Caco-2 (cell line): ENCODE results near the gene MLN. TPM values are rescaled to one million over a fixed set of nuclear protein-coding genes. Genes with fewer than 3 reads are reported as not detected.
A peak's percentile ranks its signal among the peaks of the same experiment; 100 is the strongest.

ENCODE experiments used
- Bru-seq: library from RNA; stranded (reverse); fragments of 400-500 nt; gene quantifications from one replicate; lab custom pipeline; 2021; lab: Mats Ljungman, UMichigan
- BruChase-seq, 2 experiments: library from RNA; stranded (reverse); fragments of 400-500 nt; gene quantifications; one replicate each; lab custom pipeline; 2021; lab: Mats Ljungman, UMichigan
- BruUV-seq: library from RNA; stranded (reverse); fragments of 400-500 nt; replicated peaks from 2 replicates; lab custom pipeline; 2021; lab: Mats Ljungman, UMichigan
- CTCF ChIA-PET: fragments of 300-600 bp; sonication (Branson Sonifier 250); formaldehyde crosslinking; loops from one replicate; lab custom pipeline; 2022; ENCODE audit warnings: antibody characterized with exemption; lab: Charles Lee
- POLR2A ChIA-PET: fragments of 300-600 bp; sonication (Branson Sonifier 250); formaldehyde crosslinking; loops from one replicate; lab custom pipeline; 2022; ENCODE audit warnings: antibody characterized with exemption; lab: Charles Lee
- DNase-seq, 2 experiments: peaks; one replicate each; pipeline versions ENCODE4 v3.0.0 to v3.0.0-alpha.2; 2020 to 2022
- H3K27me3 ChIP-seq: replicated peaks from 2 replicates; pipeline ENCODE4 v1.6.0; 2011; ENCODE audit warnings: low read length; ENCODE audit not compliant: control insufficient read depth, insufficient read depth
- H3K36me3 ChIP-seq: 2 replicates; pipeline ENCODE4 v1.5.1; 2011; ENCODE audit warnings: low read length; ENCODE audit not compliant: control insufficient read depth, insufficient read depth
- H3K4me1 ChIP-seq: fragments of 250-450 bp; sonication (Bioruptor Pico); 2 replicates; pipeline ENCODE4 v1.5.1; 2020; ENCODE audit warnings: mild to moderate bottlenecking
- H3K4me3 ChIP-seq: 2 replicates; pipeline ENCODE4 v1.5.1; 2011; ENCODE audit warnings: low read depth, mild to moderate bottlenecking, control low read depth, low read length
- H3K9me3 ChIP-seq: fragments of 250-450 bp; sonication (Bioruptor Pico); 2 replicates; pipeline ENCODE4 v1.5.1; 2020; ENCODE audit warnings: mild to moderate bottlenecking, moderate library complexity
- H3K27ac Mint-ChIP-seq: one replicate; pipeline ENCODE4 v1.8.0; 2022; ENCODE audit warnings: mixed read lengths; ENCODE audit not compliant: unreplicated experiment
- H3K27me3 Mint-ChIP-seq: one replicate; pipeline ENCODE4 v1.8.0; 2022; ENCODE audit warnings: mixed read lengths; ENCODE audit not compliant: insufficient read depth, unreplicated experiment
- H3K36me3 Mint-ChIP-seq: one replicate; pipeline ENCODE4 v1.8.0; 2022; ENCODE audit warnings: mild to moderate bottlenecking, mixed read lengths; ENCODE audit not compliant: insufficient read depth, unreplicated experiment
- H3K4me1 Mint-ChIP-seq: one replicate; pipeline ENCODE4 v1.8.0; 2022; ENCODE audit warnings: low read depth, mixed read lengths; ENCODE audit not compliant: unreplicated experiment
- H3K4me3 Mint-ChIP-seq: one replicate; pipeline ENCODE4 v1.8.0; 2022; ENCODE audit warnings: mild to moderate bottlenecking, moderate library complexity, mixed read lengths; ENCODE audit not compliant: unreplicated experiment
- H3K9me3 Mint-ChIP-seq: one replicate; pipeline ENCODE4 v1.8.0; 2022; ENCODE audit warnings: mixed read lengths; ENCODE audit not compliant: unreplicated experiment
- CTCF ChIP-seq, 2 experiments: fragments of 200-600 bp in 1 of 2; IDR thresholded peaks; 1 replicate in 1 of 2; 2 replicates in 1 of 2; pipeline versions ENCODE4 v1.5.1 to v1.8.0; 2011 to 2022; ENCODE audit warnings: antibody characterized with exemption in 1 of 2, control low read depth in 1 of 2, inconsistent platforms in 1 of 2, low read depth in 1 of 2, low read length in 1 of 2, mild to moderate bottlenecking in 1 of 2, moderate library complexity in 1 of 2; ENCODE audit not compliant: insufficient read depth in 1 of 2, severe bottlenecking in 1 of 2, unreplicated experiment in 1 of 2
- intact Hi-C: fragments of 100-400 bp; cut with micrococcal nuclease; formaldehyde crosslinking; loops from one replicate; pipeline ENCODE4 v1.10.0; 2022; ENCODE audit not compliant: unreplicated experiment
- long read RNA-seq: library from polyadenylated mRNA; stranded (forward); transcript quantifications from one replicate; pipeline ENCODE4 v2.0.0, GENCODE V29; 2022
- total RNA-seq: library from RNA; stranded (reverse); gene quantifications from 2 replicates; pipeline ENCODE4 v1.2.3, GENCODE V29; 2022

The MLN gene
- total RNA-seq (not detected in 2 replicates), Bru-seq, nascent RNA (percentile 18 among the genes with signal in this experiment), BruChase-seq, experiment 1, labeled RNA remaining after a 2-hour chase (percentile 8 among the genes with signal in this experiment), BruChase-seq, experiment 2, labeled RNA remaining after a 6-hour chase (percentile 13 among the genes with signal in this experiment)
- long read RNA-seq, result 0 reads

- Histone ChIP-seq H3K36me3 (no peaks in the 10 kb centered on the region), H3K4me3 (no peak within 1 kb of the TSS), H3K27me3 (no peaks in the 10 kb centered on the region; the same call in none of the 2 replicates), H3K9me3 (no peaks in the 10 kb centered on the region), H3K4me1 (no peaks in the 10 kb centered on the region)
- Mint-ChIP-seq H3K4me3 (no peak within 1 kb of the TSS), H3K36me3 (no peaks in the 10 kb centered on the region), H3K9me3 (no peaks in the 10 kb centered on the region), H3K4me1 (no peaks in the 10 kb centered on the region), H3K27ac (no peak within 1 kb of the TSS), H3K27me3 (peaks cover 26% of the 10 kb centered on the region)
- ChIA-PET POLR2A (no interaction called here), CTCF (no interaction called here)
- BruUV-seq, result no TSS peak
- TF ChIP-seq CTCF (IDR thresholded peaks at IDR 0.05; ENCODE audit: insufficient read depth in 1 of 2, low read depth in 1 of 2, low read length in 1 of 2, severe bottlenecking in 1 of 2, unreplicated experiment in 1 of 2), result no peak
- no peak for DNase-seq
- intact Hi-C loops, result no loop called here
Observed at GRCh38 chr6:33803571-33804053, at the start of gene MLN. TSS of gene MLN (minus strand) at chr6:33804003. CDS start at chr6:33801163, 2,840 bp downstream.

DNA sequence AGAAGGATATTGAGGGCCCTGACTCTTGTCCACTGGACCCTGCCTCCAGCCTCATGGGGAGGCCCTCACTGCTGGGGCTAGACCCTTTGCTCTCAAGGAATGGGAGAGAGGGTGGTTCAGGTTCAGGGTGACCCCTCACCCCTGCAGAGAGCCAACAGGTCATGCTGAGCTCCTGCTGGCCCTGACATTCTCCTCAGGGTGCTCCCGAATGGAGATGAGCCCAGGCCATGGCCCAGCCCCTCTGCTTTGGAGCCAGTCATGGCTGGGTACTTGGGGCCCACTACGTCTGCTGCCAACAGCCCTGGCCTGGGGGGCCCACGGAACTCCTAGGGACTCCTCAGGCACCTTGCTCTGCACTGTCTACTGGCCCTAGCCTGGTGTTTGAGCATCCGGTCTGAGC lies 49.2 kb upstream of the MLN start:
- Histone ChIP-seq H3K9me3 (no peaks in the 10 kb centered on the region), H3K36me3 (no peaks in the 10 kb centered on the region), H3K27me3 (no peaks in the 10 kb centered on the region; the same call in 1 of the 2 replicates), H3K4me1 (peaks cover 30% of the 10 kb centered on the region), H3K4me3 (no peak overlapping the region)
- no peak overlapping the region for H3K4me3 Mint-ChIP-seq
- no peaks in the 10 kb centered on the region for H3K27me3 Mint-ChIP-seq
- TF ChIP-seq CTCF (IDR thresholded peaks at IDR 0.05; ENCODE audit: insufficient read depth in 1 of 2, low read depth in 1 of 2, low read length in 1 of 2, severe bottlenecking in 1 of 2, unreplicated experiment in 1 of 2), result no peak
- H3K4me1 Mint-ChIP-seq, result peaks cover 8% of the 10 kb centered on the region
- H3K27ac Mint-ChIP-seq, result no peak overlapping the region
- intact Hi-C loops, result loop anchor here (5.0 to 10.0 kb wide), 2 partner anchors 39 to 172 kb away; no protein-coding TSS in a partner anchor
- H3K9me3 Mint-ChIP-seq, result no peaks in the 10 kb centered on the region
- no peaks in the 10 kb centered on the region for H3K36me3 Mint-ChIP-seq
- POLR2A ChIA-PET, result no interaction called here
- DNase-seq, result no peak
- CTCF ChIA-PET, result no interaction called here
- no TSS peak for BruUV-seq

- peaks cover 8% of the 10 kb centered on the region for H3K4me1 Mint-ChIP-seq
- no TSS peak for BruUV-seq
- no peaks in the 10 kb centered on the region for H3K36me3 Mint-ChIP-seq
- peak; percentile 36 to 88 for TF ChIP-seq CTCF (IDR thresholded peaks at IDR 0.05; ENCODE audit: insufficient read depth in 1 of 2, low read depth in 1 of 2, low read length in 1 of 2, severe bottlenecking in 1 of 2, unreplicated experiment in 1 of 2)
- no peaks in the 10 kb centered on the region for H3K9me3 ChIP-seq
- ChIA-PET CTCF (interaction anchor here (0.9 to 1.0 kb wide), 2 partner anchors 12 to 563 kb away, joined by 3 to 9 read pairs; no protein-coding TSS in a partner anchor), POLR2A (no interaction called here)
- intact Hi-C loops, result loop anchor here (5.0 to 10.0 kb wide), 2 partner anchors 40 to 173 kb away; no protein-coding TSS in a partner anchor
- H3K4me1 ChIP-seq, result peaks cover 30% of the 10 kb centered on the region
- H3K27me3 Mint-ChIP-seq, result no peaks in the 10 kb centered on the region
- no peak overlapping the region for H3K4me3 Mint-ChIP-seq
- no peak overlapping the region for H3K4me3 ChIP-seq
- DNase-seq, result peak; percentile 60 to 68
- H3K27ac Mint-ChIP-seq, result no peak overlapping the region
- H3K27me3 ChIP-seq, result no peaks in the 10 kb centered on the region; the same call in 1 of the 2 replicates
- no peaks in the 10 kb centered on the region for H3K9me3 Mint-ChIP-seq
- no peaks in the 10 kb centered on the region for H3K36me3 ChIP-seq
Observed at GRCh38 chr6:33851959-33852358, 48.2 kb upstream of the MLN start.
